ENCODE results near the gene KRT9. TPM values are rescaled to one million over a fixed set of nuclear protein-coding genes. Genes with fewer than 3 reads are reported as not detected.

The KRT9 gene
- total and polyA plus RNA-seq, 12 donors: 0.14 to 2.1 (median 0.46) TPM; not detected in 8

DNA sequence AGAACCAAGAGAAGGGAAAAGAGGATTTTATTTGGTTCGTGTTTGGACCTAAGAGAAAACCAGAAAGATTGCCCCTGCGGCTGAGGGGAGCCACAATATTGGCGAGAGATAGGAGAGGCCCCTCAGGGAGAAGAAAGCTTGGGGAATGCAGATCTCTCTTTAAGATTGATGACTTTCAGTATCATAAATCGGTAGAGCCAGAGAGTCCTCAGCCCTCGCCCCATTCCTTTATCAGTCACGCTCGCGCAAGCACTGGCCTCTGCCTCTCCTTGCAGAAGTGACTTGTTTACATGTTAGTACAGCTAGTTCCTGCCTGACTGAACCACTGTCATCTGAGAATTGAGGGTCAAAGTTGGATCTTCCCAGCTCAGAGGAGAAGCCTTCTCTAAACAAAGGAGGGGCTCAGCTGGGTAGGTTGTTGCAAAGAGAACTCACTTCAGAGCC lies 22.2 kb downstream of the KRT9 start:
- Histone ChIP-seq H3K4me3 (no peak overlapping the region), H3K36me3 (replicated peaks in 1 of 2) (no peaks in the 10 kb centered on the region), H3K27me3 (no peaks in the 10 kb centered on the region), H3K27ac (peak overlapping the region in 1 of 5 donors; percentile 2), H3K9me3 (replicated peaks in 1 of 3) (no peaks in the 10 kb centered on the region), H3K4me1 (replicated peaks in 1 of 2) (peaks cover 15 to 19% of the 10 kb centered on the region in 2 donors)
- intact Hi-C loops (cut with DNase I): loop anchor here (2.0 to 5.0 kb wide), 3 partner anchors 99 to 637 kb away; no protein-coding TSS in a partner anchor
- TF ChIP-seq, protein P1, sequence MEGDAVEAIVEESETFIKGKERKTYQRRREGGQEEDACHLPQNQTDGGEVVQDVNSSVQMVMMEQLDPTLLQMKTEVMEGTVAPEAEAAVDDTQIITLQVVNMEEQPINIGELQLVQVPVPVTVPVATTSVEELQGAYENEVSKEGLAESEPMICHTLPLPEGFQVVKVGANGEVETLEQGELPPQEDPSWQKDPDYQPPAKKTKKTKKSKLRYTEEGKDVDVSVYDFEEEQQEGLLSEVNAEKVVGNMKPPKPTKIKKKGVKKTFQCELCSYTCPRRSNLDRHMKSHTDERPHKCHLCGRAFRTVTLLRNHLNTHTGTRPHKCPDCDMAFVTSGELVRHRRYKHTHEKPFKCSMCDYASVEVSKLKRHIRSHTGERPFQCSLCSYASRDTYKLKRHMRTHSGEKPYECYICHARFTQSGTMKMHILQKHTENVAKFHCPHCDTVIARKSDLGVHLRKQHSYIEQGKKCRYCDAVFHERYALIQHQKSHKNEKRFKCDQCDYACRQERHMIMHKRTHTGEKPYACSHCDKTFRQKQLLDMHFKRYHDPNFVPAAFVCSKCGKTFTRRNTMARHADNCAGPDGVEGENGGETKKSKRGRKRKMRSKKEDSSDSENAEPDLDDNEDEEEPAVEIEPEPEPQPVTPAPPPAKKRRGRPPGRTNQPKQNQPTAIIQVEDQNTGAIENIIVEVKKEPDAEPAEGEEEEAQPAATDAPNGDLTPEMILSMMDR (IDR thresholded peaks at IDR 0.05): no peak
- TF ChIP-seq POLR2A (IDR thresholded peaks at IDR 0.05): no peak
- DNase-seq: peak in 1 of 7 donors; percentile 63
- 67 to 75% (median 75%) methylated on average over 8 of the region's 8 CpGs for WGBS, 4 donors

DNA sequence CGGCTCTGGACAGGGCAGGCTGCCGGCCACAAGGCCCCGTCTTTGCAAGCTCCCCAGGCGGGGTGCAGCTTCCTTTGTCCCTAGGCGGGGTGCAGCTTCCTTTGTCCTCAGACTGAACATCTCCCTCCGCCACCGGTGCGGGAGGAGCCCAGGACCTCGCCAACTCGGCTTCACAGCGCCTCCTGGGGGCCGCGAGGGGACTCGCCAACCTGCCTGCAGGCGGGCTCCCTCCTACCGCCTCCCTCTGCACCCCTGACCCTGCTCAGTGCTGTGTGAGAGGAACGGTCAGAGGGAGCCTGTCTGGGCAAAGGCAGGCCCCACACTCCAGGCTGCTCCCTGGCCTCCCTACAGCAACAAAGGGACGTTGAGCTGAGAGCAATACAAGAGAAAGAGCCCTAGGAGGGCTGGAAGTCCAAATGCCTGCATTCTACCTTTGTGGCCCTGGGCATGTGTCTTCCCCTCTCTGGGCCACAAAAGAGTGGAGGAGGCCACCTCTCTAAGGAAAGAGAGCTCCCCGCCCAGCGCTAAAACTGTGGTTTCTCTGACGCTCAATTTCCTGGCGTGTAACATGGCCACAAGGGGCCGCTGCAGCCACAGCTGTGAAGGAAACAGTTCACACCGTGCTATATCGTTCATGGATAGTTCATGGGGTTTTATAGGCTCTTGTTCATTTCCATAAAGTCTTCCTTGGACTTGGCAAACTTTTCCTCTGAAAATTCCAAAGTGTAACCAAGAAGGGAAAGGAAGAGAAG lies 22.8 kb downstream of the KRT9 start:
- no peak for TF ChIP-seq POLR2A (IDR thresholded peaks at IDR 0.05)
- TF ChIP-seq, protein P1 (IDR thresholded peaks at IDR 0.05): peak; percentile 61 to 96 (median 84)
- Histone ChIP-seq H3K27ac (peak overlapping the region in 3 of 5 donors; percentile 37 to 72 (median 57)), H3K27me3 (no peaks in the 10 kb centered on the region), H3K36me3 (replicated peaks in 1 of 2) (no peaks in the 10 kb centered on the region), H3K4me1 (replicated peaks in 1 of 2) (peaks cover 15 to 19% of the 10 kb centered on the region in 2 donors), H3K9me3 (replicated peaks in 1 of 3) (no peaks in the 10 kb centered on the region), H3K4me3 (peak overlapping the region in 1 of 4 donors; percentile 26)
- 0 to 2% (median 1%) methylated on average over 9 to 25 of the region's 25 CpGs for WGBS, 4 donors
- DNase-seq: peak; percentile 79 to 93 (median 84)
- intact Hi-C loops (cut with DNase I): loop anchor here in 1 of 2 donors (2.0 to 5.0 kb wide), 2 partner anchors 100 to 637 kb away; no protein-coding TSS in a partner anchor

DNA sequence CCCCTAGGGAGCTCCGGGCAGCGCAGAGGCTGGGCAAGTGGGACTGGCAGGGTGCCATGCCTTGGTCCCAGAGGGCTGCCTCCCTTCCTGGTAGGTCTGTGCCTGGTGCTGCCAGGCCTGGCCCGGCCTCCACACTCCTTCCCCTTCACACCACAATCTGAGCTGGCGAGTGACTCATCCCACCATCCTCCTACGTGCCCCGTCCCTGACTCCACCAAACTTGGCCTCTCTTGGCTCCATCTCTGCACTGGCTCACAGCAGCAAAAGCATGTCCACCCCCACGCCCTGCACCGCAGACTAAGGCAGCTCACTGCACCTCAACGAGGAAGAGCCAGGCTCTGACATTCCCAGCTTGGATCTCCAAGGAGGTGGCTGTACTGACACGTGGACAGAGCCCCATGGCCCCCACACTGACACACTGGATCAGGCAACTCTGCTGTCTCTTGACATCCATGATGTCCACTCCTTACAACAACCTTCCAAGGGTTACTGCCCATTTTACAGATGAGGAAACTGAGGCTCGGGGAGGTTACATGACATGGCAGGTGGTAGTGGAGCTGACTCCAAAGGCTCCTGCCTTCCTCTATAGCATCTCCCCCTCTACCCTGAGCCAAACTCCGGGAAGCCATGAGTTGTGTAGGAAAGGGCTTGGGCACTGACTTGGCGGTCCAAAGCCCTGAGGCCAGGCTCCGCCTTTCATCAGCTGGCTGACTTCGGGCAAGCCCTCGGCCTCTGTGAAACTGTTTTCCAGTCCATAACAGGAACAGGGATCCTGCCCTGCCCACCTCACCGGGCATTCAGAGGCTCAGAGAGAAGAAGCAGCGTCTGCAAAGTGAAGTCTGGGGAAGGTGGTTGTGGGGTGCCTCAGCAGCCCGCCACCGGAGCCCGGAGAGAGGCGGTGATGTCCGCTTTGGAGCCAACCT lies 23.7 kb downstream of the KRT9 start:
- 27 to 37% (median 32%) methylated on average over 10 to 23 of the region's 23 CpGs for WGBS, 4 donors
- no peak for TF ChIP-seq POLR2A (IDR thresholded peaks at IDR 0.05)
- TF ChIP-seq, protein P1 (IDR thresholded peaks at IDR 0.05): no peak
- Histone ChIP-seq H3K36me3 (replicated peaks in 1 of 2) (no peaks in the 10 kb centered on the region), H3K4me1 (replicated peaks in 1 of 2) (peaks cover 15 to 19% of the 10 kb centered on the region in 2 donors), H3K4me3 (peak overlapping the region in 1 of 4 donors; percentile 26), H3K9me3 (replicated peaks in 1 of 3) (no peaks in the 10 kb centered on the region), H3K27ac (peak overlapping the region in 2 of 5 donors; percentile 57 to 72), H3K27me3 (no peaks in the 10 kb centered on the region)
- peak; percentile 70 to 91 (median 87) for DNase-seq
- intact Hi-C loops (cut with DNase I): loop anchor here in 1 of 2 donors (2.0 to 5.0 kb wide), 2 partner anchors 101 to 636 kb away; no protein-coding TSS in a partner anchor

Data from adrenal gland (tissue), 12 donors.